GM19099 (cell line): Measurements from ENCODE around the gene AFDN.

ENCODE experiments used
- POLR2A ChIP-seq: IDR thresholded peaks from 3 replicates; pipeline ENCODE4 v1.6.1; 2011; ENCODE audit warnings: low read depth; ENCODE audit not compliant: insufficient read length; ENCODE audit errors: extremely low read depth

AFDN gene

GRCh38 chr6:168004023-168004422, 177.3 kb downstream of the AFDN start:
- no peak for TF ChIP-seq POLR2A

GRCh38 chr6:168004945-168005344, 178.2 kb downstream of the AFDN start:
- TF ChIP-seq POLR2A = no peak

GRCh38 chr6:168005796-168006195, 179.1 kb downstream of the AFDN start:
- no peak for TF ChIP-seq POLR2A

- TF ChIP-seq POLR2A = no peak
Observed at GRCh38 chr6:168007592-168008338, 181.1 kb downstream of the AFDN start.

GRCh38 chr6:168009331-168009730, 182.6 kb downstream of the AFDN start:
- no peak for TF ChIP-seq POLR2A

GRCh38 chr6:168011291-168011690, 184.6 kb downstream of the AFDN start:
- TF ChIP-seq POLR2A = no peak

GRCh38 chr6:168012431-168013249, 185.9 kb downstream of the AFDN start:
- no peak for TF ChIP-seq POLR2A

GRCh38 chr6:168013250-168013915, 186.7 kb downstream of the AFDN start:
- TF ChIP-seq POLR2A = no peak

GRCh38 chr6:168014428-168014827, 187.7 kb downstream of the AFDN start:
- TF ChIP-seq POLR2A = no peak

GRCh38 chr6:168015009-168015408, 188.3 kb downstream of the AFDN start:
- no peak for TF ChIP-seq POLR2A

GRCh38 chr6:168015482-168016175, 188.9 kb downstream of the AFDN start:
- no peak for TF ChIP-seq POLR2A

- TF ChIP-seq POLR2A = no peak
Observed at GRCh38 chr6:168016176-168016620, 189.5 kb downstream of the AFDN start.

GRCh38 chr6:168016721-168017525, 190.2 kb downstream of the AFDN start:
- no peak for TF ChIP-seq POLR2A

- no peak for TF ChIP-seq POLR2A
Observed at GRCh38 chr6:168017629-168018028, 190.9 kb downstream of the AFDN start.
